CD8-positive, alpha-beta memory T cell (primary cell): Measurements from ENCODE around the gene TLK2. TPM values are rescaled to one million over a fixed set of nuclear protein-coding genes. Genes with fewer than 3 reads are reported as not detected.

Experiments
- CTCF ChIA-PET: fragments of 350-600 bp; sonication (Branson Sonifier 250); formaldehyde crosslinking; loops from one replicate; lab custom pipeline; 2021; ENCODE audit warnings: antibody characterized with exemption; lab: Charles Lee
- POLR2A ChIA-PET: fragments of 350-600 bp; sonication (Branson Sonifier 250); formaldehyde crosslinking; loops from one replicate; lab custom pipeline; 2021; ENCODE audit warnings: antibody characterized with exemption; lab: Charles Lee
- DNase-seq, 5 donors: peaks; one replicate each; pipeline versions ENCODE4 v3.0.0 to v3.0.0-alpha.2; 2020 to 2022; ENCODE audit warnings: mixed read lengths in 1 of 5
- H3K27ac ChIP-seq: one replicate; pipeline ENCODE4 v1.7.0; 2013; ENCODE audit warnings: low read depth, mild to moderate bottlenecking, low read length, moderate library complexity
- H3K27me3 ChIP-seq: 2 replicates; pipeline ENCODE4 v1.7.0; 2013; ENCODE audit warnings: low read length, mild to moderate bottlenecking; ENCODE audit not compliant: insufficient read depth, poor library complexity, severe bottlenecking
- H3K36me3 ChIP-seq: 2 replicates; pipeline ENCODE4 v1.7.0; 2013; ENCODE audit warnings: mild to moderate bottlenecking, low read length, moderate library complexity; ENCODE audit not compliant: insufficient read depth
- H3K4me1 ChIP-seq: 2 replicates; pipeline ENCODE4 v1.7.0; 2013; ENCODE audit warnings: mild to moderate bottlenecking, low read length, moderate library complexity; ENCODE audit not compliant: insufficient read depth
- H3K4me3 ChIP-seq: 2 replicates; pipeline ENCODE4 v1.7.0; 2013; ENCODE audit warnings: mild to moderate bottlenecking, low read length
- H3K9me3 ChIP-seq: 2 replicates; pipeline ENCODE4 v1.7.0; 2013; ENCODE audit warnings: mild to moderate bottlenecking, low read length
- H3K27ac Mint-ChIP-seq, 8 donors: one replicate each; pipeline ENCODE4 v1.8.0; 2020 to 2021; ENCODE audit warnings: mixed read lengths in 8 of 8, mild to moderate bottlenecking in 6 of 8, inconsistent platforms in 3 of 8, moderate library complexity in 3 of 8
- H3K27me3 Mint-ChIP-seq, 2 donors: one replicate each; pipeline ENCODE4 v1.8.0; 2020 to 2021; ENCODE audit warnings: mixed read lengths in 2 of 2, mild to moderate bottlenecking in 1 of 2, moderate library complexity in 1 of 2
- H3K36me3 Mint-ChIP-seq, 3 donors: one replicate each; pipeline ENCODE4 v1.8.0; 2020 to 2021; ENCODE audit warnings: mixed read lengths in 3 of 3, inconsistent platforms in 1 of 3, mild to moderate bottlenecking in 1 of 3
- H3K4me1 Mint-ChIP-seq, 3 donors: one replicate each; pipeline ENCODE4 v1.8.0; 2020 to 2021; ENCODE audit warnings: mixed read lengths in 3 of 3, inconsistent platforms in 1 of 3, mild to moderate bottlenecking in 1 of 3
- H3K4me3 Mint-ChIP-seq, 7 donors: one replicate each; pipeline ENCODE4 v1.8.0; 2020 to 2021; ENCODE audit warnings: mixed read lengths in 7 of 7, mild to moderate bottlenecking in 6 of 7, moderate library complexity in 4 of 7, inconsistent platforms in 2 of 7
- H3K9me3 Mint-ChIP-seq, 5 donors: one replicate each; pipeline ENCODE4 v1.8.0; 2020 to 2022; ENCODE audit warnings: mixed read lengths in 5 of 5, mild to moderate bottlenecking in 3 of 5, moderate library complexity in 2 of 5, inconsistent platforms in 1 of 5
- polyA plus RNA-seq: library from polyadenylated mRNA; unstranded; fragments of 300-500 nt; fragmentation: Illumina TruSeq; gene quantifications from one replicate; pipeline ENCODE4 v1.2.3, GENCODE V29; 2021
- total RNA-seq, 2 experiments: library from RNA; stranded (reverse); gene quantifications; one replicate each; pipeline ENCODE4 v1.2.3, GENCODE V29; 2021

Gene TLK2
- total and polyA plus RNA-seq, 3 experiments from 2014 or later: 13.3 to 43.4 (median 41.9) TPM

- peaks cover 0 to 10% (median 2%) of the 10 kb centered on the region in 3 donors for H3K36me3 Mint-ChIP-seq
- CTCF ChIA-PET: no interaction called here
- H3K27me3 Mint-ChIP-seq: peaks cover 16 to 19% of the 10 kb centered on the region in 2 donors
Measured at GRCh38 chr17:62658136-62658920, 179.7 kb downstream of the TLK2 start.

GRCh38 chr17:62660629-62661118, 182.0 kb downstream of the TLK2 start:
- Mint-ChIP-seq H3K27ac (no peak overlapping the region), H3K4me1 (no peaks in the 10 kb centered on the region), H3K9me3 (peaks cover 3 to 15% (median 10%) of the 10 kb centered on the region in 5 donors), H3K4me3 (no peak overlapping the region), H3K36me3 (peaks cover 0 to 10% (median 2%) of the 10 kb centered on the region in 3 donors), H3K27me3 (peaks cover 9 to 11% of the 10 kb centered on the region in 2 donors)
- Histone ChIP-seq H3K9me3 (no peaks in the 10 kb centered on the region), H3K4me1 (no peaks in the 10 kb centered on the region), H3K36me3 (no peaks in the 10 kb centered on the region), H3K4me3 (no peak overlapping the region), H3K27me3 (no peaks in the 10 kb centered on the region), H3K27ac (no peak overlapping the region)
- POLR2A ChIA-PET: no interaction called here
- CTCF ChIA-PET: no interaction called here
- no peak for DNase-seq

More at GRCh38 chr17:62658136-62658920, 179.7 kb downstream of the TLK2 start:
- Histone ChIP-seq H3K27ac (no peak overlapping the region), H3K36me3 (no peaks in the 10 kb centered on the region), H3K4me1 (peaks cover 6% of the 10 kb centered on the region), H3K9me3 (no peaks in the 10 kb centered on the region), H3K27me3 (no peaks in the 10 kb centered on the region), H3K4me3 (no peak overlapping the region)
- peak overlapping the region in 1 of 7 donors; percentile 24 for H3K4me3 Mint-ChIP-seq
- POLR2A ChIA-PET: no interaction called here
- no peak for DNase-seq
- no peak overlapping the region for H3K27ac Mint-ChIP-seq
- peaks cover 3 to 15% (median 10%) of the 10 kb centered on the region in 5 donors for H3K9me3 Mint-ChIP-seq
- peaks cover 7 to 10% (median 9%) of the 10 kb centered on the region in 3 donors for H3K4me1 Mint-ChIP-seq

- Mint-ChIP-seq H3K27me3 (peaks cover 8 to 11% of the 10 kb centered on the region in 2 donors), H3K4me3 (no peak overlapping the region), H3K9me3 (peaks cover 2 to 15% (median 10%) of the 10 kb centered on the region in 5 donors), H3K4me1 (no peaks in the 10 kb centered on the region), H3K36me3 (peaks cover 0 to 10% (median 2%) of the 10 kb centered on the region in 3 donors), H3K27ac (no peak overlapping the region)
- CTCF ChIA-PET: no interaction called here
- DNase-seq: no peak
- Histone ChIP-seq H3K4me1 (no peaks in the 10 kb centered on the region), H3K36me3 (no peaks in the 10 kb centered on the region), H3K27ac (no peak overlapping the region), H3K4me3 (no peak overlapping the region), H3K27me3 (no peaks in the 10 kb centered on the region), H3K9me3 (no peaks in the 10 kb centered on the region)
- POLR2A ChIA-PET: no interaction called here
Measured at GRCh38 chr17:62661337-62661736, 182.7 kb downstream of the TLK2 start.

GRCh38 chr17:62662855-62663254, 184.2 kb downstream of the TLK2 start:
- Mint-ChIP-seq H3K4me1 (no peaks in the 10 kb centered on the region), H3K27ac (no peak overlapping the region)
- H3K9me3 ChIP-seq: no peaks in the 10 kb centered on the region

More at GRCh38 chr17:62662855-62663254, 184.2 kb downstream of the TLK2 start:
- peaks cover 2 to 6% of the 10 kb centered on the region in 2 donors for H3K27me3 Mint-ChIP-seq
- no peak for DNase-seq
- Histone ChIP-seq H3K27ac (no peak overlapping the region), H3K27me3 (no peaks in the 10 kb centered on the region), H3K4me3 (no peak overlapping the region), H3K4me1 (no peaks in the 10 kb centered on the region), H3K36me3 (no peaks in the 10 kb centered on the region)
- H3K36me3 Mint-ChIP-seq: peaks cover 0 to 10% (median 2%) of the 10 kb centered on the region in 3 donors
- H3K4me3 Mint-ChIP-seq: no peak overlapping the region
- ChIA-PET CTCF (no interaction called here), POLR2A (no interaction called here)
- peaks cover 2 to 15% (median 10%) of the 10 kb centered on the region in 5 donors for H3K9me3 Mint-ChIP-seq

Other genes starting within 250 kb of the TLK2 start
- gene EFCAB3, start 98.3 kb upstream of the TLK2 start, total RNA-seq: not detected
- gene EFCAB3, start 98.3 kb upstream of the TLK2 start, polyA plus RNA-seq: not detected
- gene METTL2A, start 54.9 kb upstream of the TLK2 start, total RNA-seq: 10 to 100 TPM; 35.2 to 36.5 TPM
- 21.4 TPM for gene METTL2A, start 54.9 kb upstream of the TLK2 start, polyA plus RNA-seq
- gene MRC2, start 148.8 kb downstream of the TLK2 start, total RNA-seq: 10 to 100 TPM; 10.0 to 10.2 TPM
- gene MRC2, start 148.8 kb downstream of the TLK2 start, polyA plus RNA-seq: 0.08 TPM